Duodenal mucosa (tissue), 2 donors: ENCODE data around the gene CLASP1.

Experiments
- H3K27ac ChIP-seq: one replicate; pipeline ENCODE4 v1.7.0; 2013; ENCODE audit warnings: low read depth, low read length
- H3K27me3 ChIP-seq, 2 donors: one replicate each; pipeline ENCODE4 v1.7.0; 2013; ENCODE audit warnings: low read length in 2 of 2, control low read depth in 1 of 2; ENCODE audit not compliant: insufficient read depth in 2 of 2, control insufficient read depth in 1 of 2
- H3K36me3 ChIP-seq, 2 donors: one replicate each; pipeline ENCODE4 v1.7.0; 2013; ENCODE audit warnings: low read length in 2 of 2, control low read depth in 1 of 2; ENCODE audit not compliant: insufficient read depth in 2 of 2, control insufficient read depth in 1 of 2
- H3K4me1 ChIP-seq, 2 donors: one replicate each; pipeline ENCODE4 v1.7.0; 2013; ENCODE audit warnings: low read length in 2 of 2, control low read depth in 1 of 2; ENCODE audit not compliant: insufficient read depth in 2 of 2, control insufficient read depth in 1 of 2
- H3K4me3 ChIP-seq, 2 donors: one replicate each; pipeline ENCODE4 v1.7.0; 2013; ENCODE audit warnings: low read length in 2 of 2, low read depth in 1 of 2
- H3K9ac ChIP-seq, 2 donors: one replicate each; pipeline ENCODE4 v1.7.0; 2013; ENCODE audit warnings: low read length in 2 of 2, low read depth in 1 of 2
- H3K9me3 ChIP-seq, 2 donors: one replicate each; pipeline ENCODE4 v1.7.0; 2013; ENCODE audit warnings: low read length in 2 of 2, control low read depth in 1 of 2; ENCODE audit not compliant: control insufficient read depth in 1 of 2

The CLASP1 gene

GRCh38 chr2:121587131-121587530 lies 62.1 kb downstream of the CLASP1 start:
- H3K27me3 ChIP-seq, result no peaks in the 10 kb centered on the region
- H3K4me3 ChIP-seq, result no peak overlapping the region
- no peaks in the 10 kb centered on the region for H3K9me3 ChIP-seq
- no peak overlapping the region for H3K27ac ChIP-seq
- peaks cover 3 to 5% of the 10 kb centered on the region in 2 donors for H3K36me3 ChIP-seq
- H3K9ac ChIP-seq, result no peak overlapping the region
- H3K4me1 ChIP-seq, result no peaks in the 10 kb centered on the region

DNA sequence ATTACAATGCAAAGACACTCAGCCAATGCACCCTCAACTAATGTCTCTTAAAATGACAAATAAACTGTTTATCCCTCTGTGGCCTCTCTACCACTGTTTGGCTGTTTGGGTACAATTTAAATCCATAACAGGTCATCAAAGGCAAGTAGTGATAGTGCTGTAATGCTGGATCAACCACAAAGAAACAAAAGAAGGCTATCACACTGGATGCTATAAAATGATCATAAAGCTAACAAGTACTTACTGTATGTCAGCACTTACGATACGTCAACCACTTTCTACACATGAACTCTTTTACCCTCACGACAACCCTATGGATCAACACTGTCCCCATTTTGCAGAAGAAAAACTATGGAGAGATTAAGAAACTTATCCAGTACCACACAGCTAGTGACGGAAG lies 64.5 kb downstream of the CLASP1 start:
- Histone ChIP-seq H3K27me3 (no peaks in the 10 kb centered on the region), H3K27ac (no peak overlapping the region), H3K9me3 (no peaks in the 10 kb centered on the region), H3K36me3 (peaks cover 3 to 5% of the 10 kb centered on the region in 2 donors), H3K4me1 (peaks cover 0 to 5% of the 10 kb centered on the region in 2 donors), H3K9ac (no peak overlapping the region), H3K4me3 (no peak overlapping the region)

GRCh38 chr2:121583555-121583954 lies 65.7 kb downstream of the CLASP1 start:
- no peaks in the 10 kb centered on the region for H3K9me3 ChIP-seq
- peaks cover 0 to 5% of the 10 kb centered on the region in 2 donors for H3K4me1 ChIP-seq
- H3K4me3 ChIP-seq, result no peak overlapping the region
- H3K27ac ChIP-seq, result no peak overlapping the region
- H3K36me3 ChIP-seq, result peaks cover 0 to 3% of the 10 kb centered on the region in 2 donors
- no peak overlapping the region for H3K9ac ChIP-seq
- H3K27me3 ChIP-seq, result no peaks in the 10 kb centered on the region

GRCh38 chr2:121582272-121582671 lies 67.0 kb downstream of the CLASP1 start:
- H3K4me3 ChIP-seq, result no peak overlapping the region
- H3K27ac ChIP-seq, result no peak overlapping the region
- no peaks in the 10 kb centered on the region for H3K27me3 ChIP-seq
- H3K36me3 ChIP-seq, result peaks cover 0 to 3% of the 10 kb centered on the region in 2 donors
- H3K4me1 ChIP-seq, result peaks cover 0 to 5% of the 10 kb centered on the region in 2 donors
- H3K9ac ChIP-seq, result no peak overlapping the region
- no peaks in the 10 kb centered on the region for H3K9me3 ChIP-seq

DNA sequence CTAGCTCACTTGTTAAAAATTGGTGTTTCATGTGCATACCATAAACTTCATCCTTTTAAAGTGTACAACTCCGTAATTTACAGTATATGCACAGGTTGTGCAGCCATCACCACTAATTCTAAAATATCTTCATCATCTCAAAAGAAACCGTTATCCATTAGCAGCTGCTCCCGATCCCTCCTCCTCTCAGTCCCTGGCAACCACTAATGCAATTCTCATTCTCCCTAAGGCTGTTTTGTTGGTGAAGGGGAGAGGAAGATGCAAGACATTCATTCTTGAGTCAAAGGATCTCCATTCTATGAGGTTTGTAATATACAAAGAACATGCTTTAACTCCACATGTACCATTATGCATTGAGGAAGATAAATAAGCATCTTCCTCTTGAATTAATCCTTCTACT lies 70.0 kb downstream of the CLASP1 start:
- peaks cover 0 to 3% of the 10 kb centered on the region in 2 donors for H3K36me3 ChIP-seq
- H3K9ac ChIP-seq, result no peak overlapping the region
- H3K4me3 ChIP-seq, result no peak overlapping the region
- H3K4me1 ChIP-seq, result peaks cover 0 to 14% of the 10 kb centered on the region in 2 donors
- H3K27me3 ChIP-seq, result no peaks in the 10 kb centered on the region
- no peaks in the 10 kb centered on the region for H3K9me3 ChIP-seq
- H3K27ac ChIP-seq, result no peak overlapping the region

DNA sequence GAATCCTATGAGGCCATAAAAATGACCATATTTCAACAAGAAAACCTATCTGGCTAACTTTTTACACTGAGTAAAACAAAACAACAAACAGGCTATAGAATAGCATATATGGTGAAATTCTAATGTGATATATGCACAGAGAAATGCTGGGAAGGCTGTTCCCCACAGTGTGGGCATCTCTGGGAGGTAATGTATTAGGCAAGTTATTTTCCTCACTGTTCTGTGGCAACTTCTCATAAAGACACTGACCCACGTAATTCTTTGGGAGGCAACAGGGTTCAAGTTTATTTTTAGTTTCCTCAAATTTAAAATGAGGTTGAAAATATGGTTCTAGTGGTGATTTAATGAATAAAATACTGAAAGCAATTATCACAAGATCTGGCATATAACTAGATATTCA lies 71.9 kb downstream of the CLASP1 start:
- Histone ChIP-seq H3K4me3 (no peak overlapping the region), H3K4me1 (peaks cover 0 to 14% of the 10 kb centered on the region in 2 donors), H3K36me3 (no peaks in the 10 kb centered on the region), H3K9me3 (no peaks in the 10 kb centered on the region), H3K27me3 (no peaks in the 10 kb centered on the region), H3K27ac (no peak overlapping the region), H3K9ac (no peak overlapping the region)

GRCh38 chr2:121576263-121576662 lies 73.0 kb downstream of the CLASP1 start:
- Histone ChIP-seq H3K36me3 (no peaks in the 10 kb centered on the region), H3K4me3 (no peak overlapping the region), H3K4me1 (peaks cover 0 to 14% of the 10 kb centered on the region in 2 donors), H3K9ac (no peak overlapping the region), H3K9me3 (no peaks in the 10 kb centered on the region), H3K27ac (no peak overlapping the region), H3K27me3 (no peaks in the 10 kb centered on the region)

DNA sequence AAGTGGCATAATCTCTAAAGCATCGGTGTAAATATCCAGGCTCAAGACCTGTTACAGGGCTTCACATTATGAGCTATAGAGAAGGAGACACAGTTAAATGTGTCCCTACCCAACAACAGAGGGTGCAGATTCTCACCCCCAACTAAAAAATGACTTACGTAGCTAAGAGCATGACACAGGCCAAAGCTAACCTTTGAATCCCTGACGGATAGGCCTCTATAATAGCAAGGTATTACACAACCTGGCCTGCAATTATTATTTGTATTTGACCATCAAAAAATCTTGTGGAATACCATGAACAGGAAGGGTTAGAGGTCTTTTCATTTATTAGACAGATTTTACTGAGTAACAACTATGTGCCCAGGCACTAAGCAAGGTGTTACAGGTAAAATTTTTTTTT lies 73.5 kb downstream of the CLASP1 start:
- H3K36me3 ChIP-seq, result no peaks in the 10 kb centered on the region
- no peak overlapping the region for H3K9ac ChIP-seq
- no peaks in the 10 kb centered on the region for H3K27me3 ChIP-seq
- no peaks in the 10 kb centered on the region for H3K9me3 ChIP-seq
- H3K27ac ChIP-seq, result no peak overlapping the region
- H3K4me3 ChIP-seq, result no peak overlapping the region
- peaks cover 0 to 13% of the 10 kb centered on the region in 2 donors for H3K4me1 ChIP-seq

GRCh38 chr2:121570667-121571055 lies 78.6 kb downstream of the CLASP1 start:
- H3K27me3 ChIP-seq, result no peaks in the 10 kb centered on the region
- H3K9ac ChIP-seq, result no peak overlapping the region
- no peak overlapping the region for H3K4me3 ChIP-seq
- H3K36me3 ChIP-seq, result no peaks in the 10 kb centered on the region
- H3K4me1 ChIP-seq, result peaks cover 0 to 3% of the 10 kb centered on the region in 2 donors
- H3K27ac ChIP-seq, result no peak overlapping the region
- H3K9me3 ChIP-seq, result no peaks in the 10 kb centered on the region

GRCh38 chr2:121570036-121570666 lies 79.1 kb downstream of the CLASP1 start:
- no peak overlapping the region for H3K9ac ChIP-seq
- H3K27ac ChIP-seq, result no peak overlapping the region
- no peaks in the 10 kb centered on the region for H3K36me3 ChIP-seq
- H3K27me3 ChIP-seq, result no peaks in the 10 kb centered on the region
- peaks cover 0 to 5% of the 10 kb centered on the region in 2 donors for H3K4me1 ChIP-seq
- no peaks in the 10 kb centered on the region for H3K9me3 ChIP-seq
- no peak overlapping the region for H3K4me3 ChIP-seq
